ENCODE results near the gene EPB41L2. TPM values are rescaled to one million over a fixed set of nuclear protein-coding genes. Genes with fewer than 3 reads are reported as not detected.

Gene EPB41L2
- total RNA-seq, 1 experiment from 2014 or later: 106 TPM

DNA sequence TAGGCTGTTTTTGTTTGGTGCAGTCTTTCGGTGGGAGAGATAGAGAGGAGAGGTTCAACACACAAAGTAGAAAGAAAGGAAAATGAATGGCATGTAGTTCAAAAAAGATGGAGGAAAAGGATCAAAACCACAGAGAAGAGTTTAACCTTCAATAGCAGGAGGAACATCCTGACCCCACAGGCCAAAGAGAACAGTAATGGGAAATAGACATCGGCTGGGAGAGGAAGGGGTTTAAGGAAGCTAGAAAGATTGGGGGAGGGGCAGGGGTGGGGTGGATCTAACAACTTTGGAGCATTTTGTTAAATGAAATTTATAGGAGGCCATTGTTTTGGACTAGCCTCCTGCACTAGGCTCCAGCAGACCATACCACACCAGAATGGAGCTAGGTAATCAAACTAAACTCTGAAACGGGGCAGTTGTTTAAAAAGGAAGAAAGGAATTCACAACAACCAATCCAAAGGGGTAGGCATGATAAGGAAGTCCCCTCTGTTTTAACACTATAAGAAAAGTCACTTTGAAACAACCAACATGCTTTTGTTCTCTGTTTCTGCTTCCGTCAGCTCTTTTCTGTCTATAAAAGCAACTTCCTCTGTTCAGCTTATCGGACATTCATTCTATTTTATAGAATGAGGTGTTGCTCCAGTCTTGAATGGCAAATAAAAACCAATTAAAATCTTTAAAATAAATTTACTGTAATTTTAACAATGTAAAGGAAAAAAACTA is 82.6 kb downstream of the EPB41L2 start (continued):
- no peak for TF ChIP-seq IRF2 (CRISPR knock-in tag; IDR thresholded peaks at IDR 0.05; ENCODE audit: borderline replicate concordance, low read depth)
- no peak for TF ChIP-seq ELF4 (CRISPR knock-in tag; IDR thresholded peaks at IDR 0.05; ENCODE audit: low read depth)

DNA sequence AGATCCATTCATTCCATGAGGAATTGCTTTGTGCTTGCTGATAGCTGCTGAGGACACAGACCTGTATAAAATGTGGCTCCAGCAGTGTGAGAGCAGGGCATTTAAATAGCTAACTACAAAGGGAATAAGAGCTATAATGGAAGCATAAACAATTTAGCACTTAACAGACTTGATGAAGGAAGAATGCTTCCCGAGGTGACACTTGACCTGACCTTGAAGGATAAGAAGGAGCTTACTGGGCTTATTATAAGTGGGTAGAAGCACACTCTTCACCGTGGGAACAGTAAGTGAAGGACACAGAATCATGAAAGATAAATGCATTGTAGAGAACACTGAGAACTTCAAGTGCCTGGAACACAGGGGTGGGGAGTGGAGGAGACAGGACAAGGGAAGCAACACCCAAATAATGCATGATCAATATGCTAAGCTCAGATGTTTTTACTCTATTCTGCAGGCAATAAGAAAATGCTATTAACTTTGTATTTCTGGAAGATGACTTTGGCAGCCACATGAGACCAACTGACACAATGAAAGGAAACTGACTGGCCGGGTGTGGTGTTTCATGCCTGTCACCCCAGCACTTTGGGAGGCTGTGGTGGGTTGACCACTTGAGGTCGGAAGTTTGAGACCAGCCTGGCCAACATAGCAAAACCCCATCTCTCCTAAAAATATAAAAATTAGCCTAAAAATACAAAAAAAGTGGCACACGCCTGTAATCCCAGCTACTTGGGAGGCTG is 84.2 kb downstream of the EPB41L2 start:
- POLR2A ChIA-PET: no interaction called here
- ATAC-seq: no peak
- Mint-ChIP-seq H3K36me3 (no peaks in the 10 kb centered on the region), H3K4me3 (no peak overlapping the region), H3K27ac (no peak overlapping the region; the same call in 1 of the 2 replicates), H3K4me1 (peaks cover 39% of the 10 kb centered on the region), H3K9me3 (no peaks in the 10 kb centered on the region), H3K27me3 (ENCODE audit: low read depth) (no peaks in the 10 kb centered on the region)
- no peak for DNase-seq (ENCODE audit: low spot score)
- CTCF ChIA-PET: no interaction called here
- TF ChIP-seq, protein P1, sequence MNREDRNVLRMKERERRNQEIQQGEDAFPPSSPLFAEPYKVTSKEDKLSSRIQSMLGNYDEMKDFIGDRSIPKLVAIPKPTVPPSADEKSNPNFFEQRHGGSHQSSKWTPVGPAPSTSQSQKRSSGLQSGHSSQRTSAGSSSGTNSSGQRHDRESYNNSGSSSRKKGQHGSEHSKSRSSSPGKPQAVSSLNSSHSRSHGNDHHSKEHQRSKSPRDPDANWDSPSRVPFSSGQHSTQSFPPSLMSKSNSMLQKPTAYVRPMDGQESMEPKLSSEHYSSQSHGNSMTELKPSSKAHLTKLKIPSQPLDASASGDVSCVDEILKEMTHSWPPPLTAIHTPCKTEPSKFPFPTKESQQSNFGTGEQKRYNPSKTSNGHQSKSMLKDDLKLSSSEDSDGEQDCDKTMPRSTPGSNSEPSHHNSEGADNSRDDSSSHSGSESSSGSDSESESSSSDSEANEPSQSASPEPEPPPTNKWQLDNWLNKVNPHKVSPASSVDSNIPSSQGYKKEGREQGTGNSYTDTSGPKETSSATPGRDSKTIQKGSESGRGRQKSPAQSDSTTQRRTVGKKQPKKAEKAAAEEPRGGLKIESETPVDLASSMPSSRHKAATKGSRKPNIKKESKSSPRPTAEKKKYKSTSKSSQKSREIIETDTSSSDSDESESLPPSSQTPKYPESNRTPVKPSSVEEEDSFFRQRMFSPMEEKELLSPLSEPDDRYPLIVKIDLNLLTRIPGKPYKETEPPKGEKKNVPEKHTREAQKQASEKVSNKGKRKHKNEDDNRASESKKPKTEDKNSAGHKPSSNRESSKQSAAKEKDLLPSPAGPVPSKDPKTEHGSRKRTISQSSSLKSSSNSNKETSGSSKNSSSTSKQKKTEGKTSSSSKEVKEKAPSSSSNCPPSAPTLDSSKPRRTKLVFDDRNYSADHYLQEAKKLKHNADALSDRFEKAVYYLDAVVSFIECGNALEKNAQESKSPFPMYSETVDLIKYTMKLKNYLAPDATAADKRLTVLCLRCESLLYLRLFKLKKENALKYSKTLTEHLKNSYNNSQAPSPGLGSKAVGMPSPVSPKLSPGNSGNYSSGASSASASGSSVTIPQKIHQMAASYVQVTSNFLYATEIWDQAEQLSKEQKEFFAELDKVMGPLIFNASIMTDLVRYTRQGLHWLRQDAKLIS (CRISPR knock-in tag; IDR thresholded peaks at IDR 0.05; ENCODE audit: borderline replicate concordance): no peak
- TF ChIP-seq, protein P2, sequence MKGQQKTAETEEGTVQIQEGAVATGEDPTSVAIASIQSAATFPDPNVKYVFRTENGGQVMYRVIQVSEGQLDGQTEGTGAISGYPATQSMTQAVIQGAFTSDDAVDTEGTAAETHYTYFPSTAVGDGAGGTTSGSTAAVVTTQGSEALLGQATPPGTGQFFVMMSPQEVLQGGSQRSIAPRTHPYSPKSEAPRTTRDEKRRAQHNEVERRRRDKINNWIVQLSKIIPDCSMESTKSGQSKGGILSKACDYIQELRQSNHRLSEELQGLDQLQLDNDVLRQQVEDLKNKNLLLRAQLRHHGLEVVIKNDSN (CRISPR knock-in tag; IDR thresholded peaks at IDR 0.05): no peak
- TF ChIP-seq GABPB1 (CRISPR knock-in tag; IDR thresholded peaks at IDR 0.05): no peak

- Mint-ChIP-seq H3K4me1 (peaks cover 45% of the 10 kb centered on the region), H3K9me3 (no peaks in the 10 kb centered on the region), H3K4me3 (no peak overlapping the region), H3K27me3 (ENCODE audit: low read depth) (no peaks in the 10 kb centered on the region), H3K36me3 (no peaks in the 10 kb centered on the region), H3K27ac (no peak overlapping the region)
- CTCF ChIA-PET: no interaction called here
- no peak for DNase-seq (ENCODE audit: low spot score)
- POLR2A ChIA-PET: no interaction called here
- TF ChIP-seq FOXK1 (CRISPR knock-in tag; IDR thresholded peaks at IDR 0.05) (no peak), NR2C2 (CRISPR knock-in tag; IDR thresholded peaks at IDR 0.05) (no peak), ZSCAN18 (CRISPR knock-in tag; IDR thresholded peaks at IDR 0.05) (no peak), CBFB (CRISPR knock-in tag; IDR thresholded peaks at IDR 0.05; ENCODE audit: low read depth) (no peak), SOX15 (CRISPR knock-in tag; IDR thresholded peaks at IDR 0.05) (no peak), ZNF512 (CRISPR knock-in tag; IDR thresholded peaks at IDR 0.05; ENCODE audit: borderline replicate concordance) (no peak)
- TF ChIP-seq, protein P3, sequence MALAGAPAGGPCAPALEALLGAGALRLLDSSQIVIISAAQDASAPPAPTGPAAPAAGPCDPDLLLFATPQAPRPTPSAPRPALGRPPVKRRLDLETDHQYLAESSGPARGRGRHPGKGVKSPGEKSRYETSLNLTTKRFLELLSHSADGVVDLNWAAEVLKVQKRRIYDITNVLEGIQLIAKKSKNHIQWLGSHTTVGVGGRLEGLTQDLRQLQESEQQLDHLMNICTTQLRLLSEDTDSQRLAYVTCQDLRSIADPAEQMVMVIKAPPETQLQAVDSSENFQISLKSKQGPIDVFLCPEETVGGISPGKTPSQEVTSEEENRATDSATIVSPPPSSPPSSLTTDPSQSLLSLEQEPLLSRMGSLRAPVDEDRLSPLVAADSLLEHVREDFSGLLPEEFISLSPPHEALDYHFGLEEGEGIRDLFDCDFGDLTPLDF (CRISPR knock-in tag; IDR thresholded peaks at IDR 0.05): no peak
- TF ChIP-seq, protein P4, sequence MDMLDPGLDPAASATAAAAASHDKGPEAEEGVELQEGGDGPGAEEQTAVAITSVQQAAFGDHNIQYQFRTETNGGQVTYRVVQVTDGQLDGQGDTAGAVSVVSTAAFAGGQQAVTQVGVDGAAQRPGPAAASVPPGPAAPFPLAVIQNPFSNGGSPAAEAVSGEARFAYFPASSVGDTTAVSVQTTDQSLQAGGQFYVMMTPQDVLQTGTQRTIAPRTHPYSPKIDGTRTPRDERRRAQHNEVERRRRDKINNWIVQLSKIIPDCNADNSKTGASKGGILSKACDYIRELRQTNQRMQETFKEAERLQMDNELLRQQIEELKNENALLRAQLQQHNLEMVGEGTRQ (CRISPR knock-in tag; IDR thresholded peaks at IDR 0.05): no peak
- TF ChIP-seq, protein P5, sequence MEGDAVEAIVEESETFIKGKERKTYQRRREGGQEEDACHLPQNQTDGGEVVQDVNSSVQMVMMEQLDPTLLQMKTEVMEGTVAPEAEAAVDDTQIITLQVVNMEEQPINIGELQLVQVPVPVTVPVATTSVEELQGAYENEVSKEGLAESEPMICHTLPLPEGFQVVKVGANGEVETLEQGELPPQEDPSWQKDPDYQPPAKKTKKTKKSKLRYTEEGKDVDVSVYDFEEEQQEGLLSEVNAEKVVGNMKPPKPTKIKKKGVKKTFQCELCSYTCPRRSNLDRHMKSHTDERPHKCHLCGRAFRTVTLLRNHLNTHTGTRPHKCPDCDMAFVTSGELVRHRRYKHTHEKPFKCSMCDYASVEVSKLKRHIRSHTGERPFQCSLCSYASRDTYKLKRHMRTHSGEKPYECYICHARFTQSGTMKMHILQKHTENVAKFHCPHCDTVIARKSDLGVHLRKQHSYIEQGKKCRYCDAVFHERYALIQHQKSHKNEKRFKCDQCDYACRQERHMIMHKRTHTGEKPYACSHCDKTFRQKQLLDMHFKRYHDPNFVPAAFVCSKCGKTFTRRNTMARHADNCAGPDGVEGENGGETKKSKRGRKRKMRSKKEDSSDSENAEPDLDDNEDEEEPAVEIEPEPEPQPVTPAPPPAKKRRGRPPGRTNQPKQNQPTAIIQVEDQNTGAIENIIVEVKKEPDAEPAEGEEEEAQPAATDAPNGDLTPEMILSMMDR (IDR thresholded peaks at IDR 0.05): no peak
- TF ChIP-seq, protein P6, sequence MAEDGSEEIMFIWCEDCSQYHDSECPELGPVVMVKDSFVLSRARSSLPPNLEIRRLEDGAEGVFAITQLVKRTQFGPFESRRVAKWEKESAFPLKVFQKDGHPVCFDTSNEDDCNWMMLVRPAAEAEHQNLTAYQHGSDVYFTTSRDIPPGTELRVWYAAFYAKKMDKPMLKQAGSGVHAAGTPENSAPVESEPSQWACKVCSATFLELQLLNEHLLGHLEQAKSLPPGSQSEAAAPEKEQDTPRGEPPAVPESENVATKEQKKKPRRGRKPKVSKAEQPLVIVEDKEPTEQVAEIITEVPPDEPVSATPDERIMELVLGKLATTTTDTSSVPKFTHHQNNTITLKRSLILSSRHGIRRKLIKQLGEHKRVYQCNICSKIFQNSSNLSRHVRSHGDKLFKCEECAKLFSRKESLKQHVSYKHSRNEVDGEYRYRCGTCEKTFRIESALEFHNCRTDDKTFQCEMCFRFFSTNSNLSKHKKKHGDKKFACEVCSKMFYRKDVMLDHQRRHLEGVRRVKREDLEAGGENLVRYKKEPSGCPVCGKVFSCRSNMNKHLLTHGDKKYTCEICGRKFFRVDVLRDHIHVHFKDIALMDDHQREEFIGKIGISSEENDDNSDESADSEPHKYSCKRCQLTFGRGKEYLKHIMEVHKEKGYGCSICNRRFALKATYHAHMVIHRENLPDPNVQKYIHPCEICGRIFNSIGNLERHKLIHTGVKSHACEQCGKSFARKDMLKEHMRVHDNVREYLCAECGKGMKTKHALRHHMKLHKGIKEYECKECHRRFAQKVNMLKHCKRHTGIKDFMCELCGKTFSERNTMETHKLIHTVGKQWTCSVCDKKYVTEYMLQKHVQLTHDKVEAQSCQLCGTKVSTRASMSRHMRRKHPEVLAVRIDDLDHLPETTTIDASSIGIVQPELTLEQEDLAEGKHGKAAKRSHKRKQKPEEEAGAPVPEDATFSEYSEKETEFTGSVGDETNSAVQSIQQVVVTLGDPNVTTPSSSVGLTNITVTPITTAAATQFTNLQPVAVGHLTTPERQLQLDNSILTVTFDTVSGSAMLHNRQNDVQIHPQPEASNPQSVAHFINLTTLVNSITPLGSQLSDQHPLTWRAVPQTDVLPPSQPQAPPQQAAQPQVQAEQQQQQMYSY (CRISPR knock-in tag; IDR thresholded peaks at IDR 0.05): no peak
- no peak for ATAC-seq
Observed at GRCh38 chr6:130978180-130978579, 84.9 kb downstream of the EPB41L2 start.
